ENCODE measurements around the gene MRM2. TPM values are rescaled to one million over a fixed set of nuclear protein-coding genes. Genes with fewer than 3 reads are reported as not detected.

The MRM2 gene
- total RNA-seq, 1 experiment from 2014 or later = 34.7 TPM

DNA sequence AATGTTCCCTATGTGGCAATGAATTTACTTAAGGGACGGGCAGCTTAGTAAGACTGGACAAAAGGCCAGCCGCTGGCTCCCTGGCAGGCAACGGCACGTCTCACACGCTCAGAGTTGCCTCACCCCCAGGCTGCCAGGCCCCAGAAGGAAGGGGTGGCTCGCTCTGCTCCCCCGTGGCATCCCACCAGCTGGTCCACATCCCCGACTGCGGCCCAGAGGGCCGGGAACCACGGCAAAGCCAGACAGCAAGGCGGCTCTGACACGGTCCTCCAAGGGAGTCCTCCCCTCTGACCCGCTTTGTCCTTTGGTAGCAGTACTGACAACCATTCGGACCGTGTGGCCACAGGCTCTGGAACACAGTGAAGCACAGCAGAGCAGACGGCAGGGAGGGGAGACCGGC lies 34.1 kb upstream of the MRM2 start:
- TF ChIP-seq SIN3A (IDR thresholded peaks at IDR 0.05; ENCODE audit: low read depth) = no peak
- no peak for TF ChIP-seq JUND (IDR thresholded peaks at IDR 0.05)
- TF ChIP-seq CTCF (IDR thresholded peaks at IDR 0.05 in 2 of 3, conservative IDR thresholded peaks at IDR 0.05 in 1 of 3; ENCODE audit: borderline replicate concordance in 1 of 3, insufficient read depth in 1 of 3, low read depth in 2 of 3, low read length in 2 of 3) = no peak
- TF ChIP-seq ELF1 (IDR thresholded peaks at IDR 0.05; ENCODE audit: borderline replicate concordance, low read depth) = no peak
- TF ChIP-seq CBX3 (IDR thresholded peaks at IDR 0.05; ENCODE audit: low read depth) = no peak
- TF ChIP-seq RAD21 (IDR thresholded peaks at IDR 0.05; ENCODE audit: low read depth) = no peak
- TF ChIP-seq TCF7L2 (IDR thresholded peaks at IDR 0.05; ENCODE audit: borderline replicate concordance, extremely low read depth, insufficient read depth, insufficient read length) = no peak
- TF ChIP-seq, protein P1, sequence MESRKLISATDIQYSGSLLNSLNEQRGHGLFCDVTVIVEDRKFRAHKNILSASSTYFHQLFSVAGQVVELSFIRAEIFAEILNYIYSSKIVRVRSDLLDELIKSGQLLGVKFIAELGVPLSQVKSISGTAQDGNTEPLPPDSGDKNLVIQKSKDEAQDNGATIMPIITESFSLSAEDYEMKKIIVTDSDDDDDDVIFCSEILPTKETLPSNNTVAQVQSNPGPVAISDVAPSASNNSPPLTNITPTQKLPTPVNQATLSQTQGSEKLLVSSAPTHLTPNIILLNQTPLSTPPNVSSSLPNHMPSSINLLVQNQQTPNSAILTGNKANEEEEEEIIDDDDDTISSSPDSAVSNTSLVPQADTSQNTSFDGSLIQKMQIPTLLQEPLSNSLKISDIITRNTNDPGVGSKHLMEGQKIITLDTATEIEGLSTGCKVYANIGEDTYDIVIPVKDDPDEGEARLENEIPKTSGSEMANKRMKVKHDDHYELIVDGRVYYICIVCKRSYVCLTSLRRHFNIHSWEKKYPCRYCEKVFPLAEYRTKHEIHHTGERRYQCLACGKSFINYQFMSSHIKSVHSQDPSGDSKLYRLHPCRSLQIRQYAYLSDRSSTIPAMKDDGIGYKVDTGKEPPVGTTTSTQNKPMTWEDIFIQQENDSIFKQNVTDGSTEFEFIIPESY (IDR thresholded peaks at IDR 0.05; ENCODE audit: extremely low read depth, insufficient replicate concordance, low read length) = no peak
- TF ChIP-seq REST (IDR thresholded peaks at IDR 0.05; ENCODE audit: low read depth) = no peak
- no peak for TF ChIP-seq SRF (IDR thresholded peaks at IDR 0.05; ENCODE audit: low read depth)
- TF ChIP-seq SP1 (IDR thresholded peaks at IDR 0.05; ENCODE audit: low read depth) = no peak
- no peak for TF ChIP-seq POLR2AphosphoS5 (IDR thresholded peaks at IDR 0.05; ENCODE audit: low read depth, low read length)
- no peak for TF ChIP-seq EZH2phosphoT487 (IDR thresholded peaks at IDR 0.05; ENCODE audit: borderline replicate concordance)
- ATAC-seq (no peak), DNase-seq (ENCODE audit: low read depth, low spot score) (no peak)
- H2AFZ ChIP-seq (ENCODE audit: low read depth, low read length, poor library complexity, severe bottlenecking) = no peak overlapping the region
- no peaks in the 10 kb centered on the region for H3K9me2 ChIP-seq (ENCODE audit: insufficient read depth)
- H3K79me2 ChIP-seq (ENCODE audit: insufficient read depth, low read length) = peaks cover 3% of the 10 kb centered on the region; the same call in 1 of the 2 replicates
- H3K27ac ChIP-seq (ENCODE audit: low read depth, low read length) = no peak overlapping the region
- intact Hi-C loops (cut with micrococcal nuclease) = no loop called here
- H3K27me3 ChIP-seq (ENCODE audit: insufficient read depth, low read length) = no peaks in the 10 kb centered on the region
- H3K9ac ChIP-seq (ENCODE audit: low read length) = no peak overlapping the region
- H3K36me3 ChIP-seq (ENCODE audit: control insufficient read depth in 1 of 2, insufficient read depth in 2 of 2, low read length in 2 of 2) = no peaks in the 10 kb centered on the region
- H3K4me1 ChIP-seq (ENCODE audit: control insufficient read depth in 1 of 2, insufficient read depth in 2 of 2, low read length in 2 of 2) = no peaks in the 10 kb centered on the region
- CTCF ChIA-PET = no interaction called here
- H3K4me3 ChIP-seq (replicated peaks in 1 of 2; ENCODE audit: low read depth in 1 of 2, low read length in 2 of 2) = no peak overlapping the region
- H4K20me1 ChIP-seq (ENCODE audit: insufficient read depth) = no peaks in the 10 kb centered on the region
- BruUV-seq (replicated peaks) = no TSS peak
- H3K9me3 ChIP-seq (ENCODE audit: control insufficient read depth in 1 of 2, insufficient read depth in 1 of 2, low read depth in 1 of 2, low read length in 2 of 2) = no peaks in the 10 kb centered on the region
- POLR2A ChIA-PET = no interaction called here
- RAD21 ChIA-PET (ENCODE audit: low non-redundant PET in 1 of 2, low total read pairs in 2 of 2, uncharacterized antibody in 2 of 2, unreplicated experiment in 2 of 2) = no interaction called here
- H3K4me2 ChIP-seq (ENCODE audit: low read length) = no peak overlapping the region

Measured in HCT116 (cell line).